Measurements from ENCODE around the gene ITPK1.

GRCh38 chr14:93099643-93100042 lies 16.1 kb downstream of the ITPK1 start:
- TF ChIP-seq, protein P1, sequence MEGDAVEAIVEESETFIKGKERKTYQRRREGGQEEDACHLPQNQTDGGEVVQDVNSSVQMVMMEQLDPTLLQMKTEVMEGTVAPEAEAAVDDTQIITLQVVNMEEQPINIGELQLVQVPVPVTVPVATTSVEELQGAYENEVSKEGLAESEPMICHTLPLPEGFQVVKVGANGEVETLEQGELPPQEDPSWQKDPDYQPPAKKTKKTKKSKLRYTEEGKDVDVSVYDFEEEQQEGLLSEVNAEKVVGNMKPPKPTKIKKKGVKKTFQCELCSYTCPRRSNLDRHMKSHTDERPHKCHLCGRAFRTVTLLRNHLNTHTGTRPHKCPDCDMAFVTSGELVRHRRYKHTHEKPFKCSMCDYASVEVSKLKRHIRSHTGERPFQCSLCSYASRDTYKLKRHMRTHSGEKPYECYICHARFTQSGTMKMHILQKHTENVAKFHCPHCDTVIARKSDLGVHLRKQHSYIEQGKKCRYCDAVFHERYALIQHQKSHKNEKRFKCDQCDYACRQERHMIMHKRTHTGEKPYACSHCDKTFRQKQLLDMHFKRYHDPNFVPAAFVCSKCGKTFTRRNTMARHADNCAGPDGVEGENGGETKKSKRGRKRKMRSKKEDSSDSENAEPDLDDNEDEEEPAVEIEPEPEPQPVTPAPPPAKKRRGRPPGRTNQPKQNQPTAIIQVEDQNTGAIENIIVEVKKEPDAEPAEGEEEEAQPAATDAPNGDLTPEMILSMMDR (IDR thresholded peaks at IDR 0.05) = no peak
- no peak for TF ChIP-seq REST (IDR thresholded peaks at IDR 0.05; ENCODE audit: insufficient read depth in 1 of 2, low read depth in 2 of 2, low read length in 1 of 2)
- TF ChIP-seq POLR2AphosphoS5 (IDR thresholded peaks at IDR 0.05; ENCODE audit: low read depth, low read length) = no peak
- no peak for TF ChIP-seq SIN3A (IDR thresholded peaks at IDR 0.05; ENCODE audit: borderline replicate concordance, insufficient read depth, low read depth, low read length)
- TF ChIP-seq TCF7L2 (IDR thresholded peaks at IDR 0.05; ENCODE audit: low read depth, low read length) = no peak

All from Panc1 (cell line).